Esophagus squamous epithelium (tissue), 5 donors: ENCODE results near the gene TRIM41. TPM values are rescaled to one million over a fixed set of nuclear protein-coding genes. Genes with fewer than 3 reads are reported as not detected.
"Not testable (repeated sequence)": the region's sequence is repeated elsewhere in the genome, so short reads cannot be mapped to it uniquely, and the experiment has no call there.

Source experiments
- DNase-seq: peaks from one replicate; lab custom pipeline; 2025; lab: John Stamatoyannopoulos, UW
- H3K27ac ChIP-seq, 4 donors: fragments of 200-600 bp; sonication (generic); one replicate each; pipeline ENCODE4 v1.5.1; 2016 to 2019; ENCODE audit warnings: mild to moderate bottlenecking in 1 of 4
- H3K27me3 ChIP-seq, 4 donors: fragments of 200-600 bp; sonication (generic); 1 replicate in 3 of 4; 2 replicates in 1 of 4; pipeline versions ENCODE4 v1.5.1 to v1.6.0; 2017 to 2021; ENCODE audit warnings: antibody characterized with exemption in 1 of 4
- H3K36me3 ChIP-seq, 3 donors: fragments of 200-600 bp; sonication (generic); one replicate each; pipeline ENCODE4 v1.5.1; 2016 to 2019
- H3K4me1 ChIP-seq, 3 donors: fragments of 200-600 bp; sonication (generic); one replicate each; pipeline ENCODE4 v1.5.1; 2017 to 2019
- H3K4me3 ChIP-seq, 4 donors: fragments of 200-600 bp; sonication (generic); 1 replicate in 3 of 4; 2 replicates in 1 of 4; pipeline ENCODE4 v1.5.1; 2016 to 2019; ENCODE audit warnings: mild to moderate bottlenecking in 2 of 4, moderate library complexity in 1 of 4
- H3K9me3 ChIP-seq, 3 donors: fragments of 200-600 bp; sonication (generic); one replicate each; pipeline ENCODE4 v1.5.1; 2016 to 2019
- POLR2A ChIP-seq, 4 donors: fragments of 450-650 bp; IDR thresholded peaks; one replicate each; pipeline ENCODE4 v1.6.1; 2017; ENCODE audit warnings: antibody characterized with exemption in 4 of 4, mild to moderate bottlenecking in 4 of 4, moderate library complexity in 3 of 4
- WGBS, 2 donors: methylation state at CpG; one replicate each; pipeline ENCODE4 v1.1.5; 2018; 5-methylcytosine and 5-hydroxymethylcytosine counted together
- intact Hi-C: fragments of 100-400 bp; cut with DNase I; formaldehyde crosslinking; loops from one replicate; pipeline ENCODE4 v1.15.0; 2022
- total RNA-seq, 4 donors: library from RNA; depleted of rRNA; stranded (reverse); fragments of >200 nt; gene quantifications; one replicate each; pipeline ENCODE4 v1.1.0, GENCODE V29; 2016
- TF ChIP-seq, protein P1 (sequence below), 6 experiments: fragments of 450-650 bp in 4 of 6; fragments of 200-600 bp in 2 of 6; sonication (generic) in 2 of 6; IDR thresholded peaks; one replicate each; pipeline ENCODE4 v1.5.1; 2016 to 2019; ENCODE audit warnings: antibody characterized with exemption in 6 of 6, mild to moderate bottlenecking in 4 of 6, moderate library complexity in 4 of 6
- donor health status: DM: yes; HTN: yes; CAD: no.

Gene TRIM41
- total RNA-seq, 4 donors from 2014 or later, result 12.0 to 22.1 (median 13.8) TPM

DNA sequence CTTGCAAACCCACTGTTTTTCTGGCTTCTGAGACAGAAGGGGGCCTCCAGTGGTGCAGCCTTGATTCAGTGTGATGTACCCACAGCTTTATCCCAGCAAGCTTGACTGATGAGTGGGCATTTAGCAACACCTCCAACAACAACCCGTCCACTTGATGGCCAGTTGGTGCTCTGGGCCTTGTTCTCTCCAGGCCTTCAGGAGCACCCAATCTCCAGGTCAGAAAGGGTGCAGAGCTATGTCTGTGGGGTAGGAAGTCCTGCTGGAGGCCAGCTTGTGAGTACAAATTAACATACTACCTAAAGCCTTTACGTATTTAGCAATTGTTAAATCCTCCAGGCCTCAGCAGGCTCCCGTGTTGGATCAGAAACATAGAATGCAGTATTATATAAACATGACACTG lies 48.0 kb downstream of the TRIM41 start:
- TF ChIP-seq POLR2A (IDR thresholded peaks at IDR 0.05), result no peak
- TF ChIP-seq, protein P1, sequence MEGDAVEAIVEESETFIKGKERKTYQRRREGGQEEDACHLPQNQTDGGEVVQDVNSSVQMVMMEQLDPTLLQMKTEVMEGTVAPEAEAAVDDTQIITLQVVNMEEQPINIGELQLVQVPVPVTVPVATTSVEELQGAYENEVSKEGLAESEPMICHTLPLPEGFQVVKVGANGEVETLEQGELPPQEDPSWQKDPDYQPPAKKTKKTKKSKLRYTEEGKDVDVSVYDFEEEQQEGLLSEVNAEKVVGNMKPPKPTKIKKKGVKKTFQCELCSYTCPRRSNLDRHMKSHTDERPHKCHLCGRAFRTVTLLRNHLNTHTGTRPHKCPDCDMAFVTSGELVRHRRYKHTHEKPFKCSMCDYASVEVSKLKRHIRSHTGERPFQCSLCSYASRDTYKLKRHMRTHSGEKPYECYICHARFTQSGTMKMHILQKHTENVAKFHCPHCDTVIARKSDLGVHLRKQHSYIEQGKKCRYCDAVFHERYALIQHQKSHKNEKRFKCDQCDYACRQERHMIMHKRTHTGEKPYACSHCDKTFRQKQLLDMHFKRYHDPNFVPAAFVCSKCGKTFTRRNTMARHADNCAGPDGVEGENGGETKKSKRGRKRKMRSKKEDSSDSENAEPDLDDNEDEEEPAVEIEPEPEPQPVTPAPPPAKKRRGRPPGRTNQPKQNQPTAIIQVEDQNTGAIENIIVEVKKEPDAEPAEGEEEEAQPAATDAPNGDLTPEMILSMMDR (IDR thresholded peaks at IDR 0.05), result no peak
- intact Hi-C loops, result no loop called here
- DNase-seq, result no peak
- no peak overlapping the region for H3K27ac ChIP-seq
- no peaks in the 10 kb centered on the region for H3K27me3 ChIP-seq
- H3K9me3 ChIP-seq, result no peaks in the 10 kb centered on the region
- no peaks in the 10 kb centered on the region for H3K4me1 ChIP-seq
- no peaks in the 10 kb centered on the region for H3K36me3 ChIP-seq
- 80 to 88% methylated on average over 3 of the region's 3 CpGs for WGBS, 2 donors
- H3K4me3 ChIP-seq, result no peak overlapping the region

DNA sequence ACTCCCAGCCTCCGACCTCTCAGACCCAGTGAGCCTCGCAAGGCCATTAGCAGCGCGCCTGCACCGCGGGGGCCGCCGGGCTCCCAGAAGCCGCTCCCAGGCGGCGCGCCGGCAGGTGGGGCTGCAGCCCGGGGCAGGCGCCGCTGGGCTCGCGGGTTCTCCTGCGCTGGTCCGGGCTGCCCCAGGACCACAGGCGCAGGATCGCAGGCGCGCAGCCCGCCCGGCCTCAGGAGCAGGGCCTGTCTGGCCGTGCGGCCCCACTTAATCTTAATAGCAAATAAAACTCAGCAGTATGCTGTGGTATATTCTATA lies 50.3 kb downstream of the TRIM41 start:
- TF ChIP-seq, protein P1 (IDR thresholded peaks at IDR 0.05), result peak in 1 of 6 experiments; percentile 32
- H3K36me3 ChIP-seq, H3K27ac ChIP-seq, H3K27me3 ChIP-seq, H3K9me3 ChIP-seq, DNase-seq, intact Hi-C loops, H3K4me3 ChIP-seq, H3K4me1 ChIP-seq: not testable (repeated sequence)
- 23 to 96% methylated on average over 4 to 8 of the region's 28 CpGs for WGBS, 2 donors

DNA sequence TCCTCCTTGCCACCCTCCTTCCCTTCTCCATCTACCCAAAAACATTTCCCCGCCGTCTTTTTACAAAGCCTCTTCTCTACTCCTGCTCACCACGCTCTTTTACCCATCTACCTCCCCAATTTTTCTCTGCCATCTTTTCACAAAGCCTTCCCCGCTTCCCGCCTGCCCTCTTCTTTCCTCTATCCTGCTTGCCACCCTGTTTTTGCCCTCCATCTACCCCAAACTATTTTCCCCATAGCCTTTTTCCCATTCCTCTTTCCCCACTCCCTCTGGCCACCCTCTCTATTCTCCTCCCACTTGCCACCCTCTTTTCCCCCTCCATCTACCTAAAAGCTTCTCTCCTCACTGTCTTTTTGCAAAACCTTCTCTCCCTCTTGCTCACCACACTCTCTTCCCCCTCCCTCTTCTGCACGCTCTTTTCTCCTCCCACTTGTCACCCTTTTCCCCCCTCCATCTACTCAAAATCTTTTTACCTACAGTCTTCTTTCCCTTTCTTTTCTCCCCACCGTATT lies 57.2 kb downstream of the TRIM41 start:
- Histone ChIP-seq H3K4me3 (no peak overlapping the region), H3K9me3 (no peaks in the 10 kb centered on the region), H3K27me3 (no peaks in the 10 kb centered on the region), H3K27ac (no peak overlapping the region), H3K36me3 (no peaks in the 10 kb centered on the region), H3K4me1 (no peaks in the 10 kb centered on the region)
- intact Hi-C loops, result no loop called here
- no peak for TF ChIP-seq POLR2A (IDR thresholded peaks at IDR 0.05)
- TF ChIP-seq, protein P1 (IDR thresholded peaks at IDR 0.05), result no peak
- WGBS, 2 donors, result 77 to 82% methylated on average over 7 of the region's 7 CpGs
- DNase-seq, result no peak

DNA sequence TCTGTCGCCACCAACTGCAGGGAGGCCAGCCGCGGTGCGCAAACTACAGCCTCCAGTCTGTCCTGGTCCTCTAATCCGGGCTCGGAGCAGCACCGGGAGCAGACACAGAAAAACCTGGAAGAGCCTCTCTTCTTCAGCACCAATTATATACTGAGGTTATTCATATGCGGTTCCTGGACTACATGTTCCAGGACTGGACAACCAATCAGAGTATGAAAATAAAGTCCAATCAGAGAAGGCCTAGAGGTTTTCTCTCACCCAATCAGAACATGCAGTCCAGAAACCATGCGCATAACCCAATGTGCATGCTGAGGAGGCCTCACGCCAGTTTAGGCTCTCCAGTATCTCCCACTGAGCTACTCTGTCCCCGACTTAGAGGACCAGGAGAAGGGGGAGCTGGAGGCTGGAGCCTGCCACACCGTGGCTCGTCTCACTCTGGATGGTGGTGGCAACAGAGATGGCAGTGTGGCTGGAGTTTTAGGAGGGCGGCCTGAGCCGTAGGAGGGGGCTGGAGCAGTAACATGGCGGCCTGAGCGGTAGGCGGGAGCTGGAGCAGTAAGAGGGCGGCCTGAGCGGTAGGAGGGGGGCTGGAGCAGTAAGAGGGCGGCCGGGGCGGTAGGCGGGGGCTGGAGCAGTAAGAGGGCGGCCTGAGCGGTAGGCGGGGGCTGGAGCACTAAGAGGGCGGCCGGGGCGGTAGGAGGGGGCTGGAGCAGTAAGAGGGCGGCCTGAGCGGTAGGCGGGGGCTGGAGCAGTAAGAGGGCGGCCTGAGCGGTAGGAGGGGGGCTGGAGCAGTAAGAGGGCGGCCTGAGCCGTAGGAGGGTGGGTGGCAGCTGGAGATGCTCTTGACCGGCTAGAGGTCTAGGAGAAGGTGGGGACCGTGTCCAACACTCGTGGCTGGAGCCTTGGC lies 58.2 kb downstream of the TRIM41 start:
- 89 to 93% methylated on average over 22 to 26 of the region's 40 CpGs for WGBS, 2 donors
- intact Hi-C loops, result no loop called here
- H3K27me3 ChIP-seq, result no peaks in the 10 kb centered on the region
- H3K27ac ChIP-seq, result no peak overlapping the region
- no peak for DNase-seq
- no peaks in the 10 kb centered on the region for H3K4me1 ChIP-seq
- no peak for TF ChIP-seq POLR2A (IDR thresholded peaks at IDR 0.05)
- TF ChIP-seq, protein P1 (IDR thresholded peaks at IDR 0.05), result no peak
- no peak overlapping the region for H3K4me3 ChIP-seq
- no peaks in the 10 kb centered on the region for H3K9me3 ChIP-seq
- no peaks in the 10 kb centered on the region for H3K36me3 ChIP-seq

DNA sequence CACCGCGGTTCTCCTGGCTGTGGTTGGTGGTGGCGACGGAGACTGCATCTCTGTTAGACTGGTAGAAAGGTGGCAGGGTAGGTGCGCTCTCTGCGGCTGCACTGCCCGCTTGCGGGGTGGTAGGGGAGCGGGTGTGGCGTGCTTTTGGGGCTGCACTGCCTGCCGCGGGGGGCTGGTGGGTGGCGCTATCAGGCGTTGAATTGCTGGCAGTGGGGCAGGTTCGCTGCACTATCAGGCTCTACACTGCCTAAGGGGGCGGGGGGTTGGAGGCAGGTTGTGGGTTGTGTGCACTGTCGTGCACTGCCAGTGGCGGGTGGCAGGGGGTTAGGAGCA lies 58.9 kb downstream of the TRIM41 start:
- WGBS, 2 donors, result 90 to 95% methylated on average over 2 to 8 of the region's 18 CpGs
- Histone ChIP-seq H3K4me1 (no peaks in the 10 kb centered on the region), H3K36me3 (no peaks in the 10 kb centered on the region), H3K27ac (no peak overlapping the region), H3K9me3 (no peaks in the 10 kb centered on the region), H3K27me3 (no peaks in the 10 kb centered on the region), H3K4me3 (no peak overlapping the region)
- no peak for TF ChIP-seq POLR2A (IDR thresholded peaks at IDR 0.05)
- TF ChIP-seq, protein P1 (IDR thresholded peaks at IDR 0.05), result no peak
- intact Hi-C loops, result no loop called here
- DNase-seq, result no peak

DNA sequence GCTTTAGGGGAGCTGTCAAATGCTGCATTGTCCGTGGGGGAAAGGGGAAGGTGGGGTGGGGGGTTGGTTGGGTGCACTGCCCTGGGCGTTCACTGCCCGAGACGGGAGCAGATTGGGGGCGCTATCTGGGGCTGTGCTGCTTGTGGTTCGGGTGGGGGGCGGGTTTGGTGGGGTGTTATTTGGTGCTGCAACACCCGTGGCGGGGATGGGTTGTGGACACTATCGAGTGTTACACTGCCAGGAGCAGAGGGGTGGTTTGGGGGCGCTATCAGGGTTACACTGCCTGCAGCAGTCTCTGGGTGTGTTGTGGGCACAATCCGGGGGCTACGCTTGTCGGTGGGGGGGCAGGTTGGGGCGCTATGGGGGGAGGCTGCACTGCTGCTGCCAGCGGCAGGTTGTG lies 59.3 kb downstream of the TRIM41 start:
- not testable (repeated sequence) for H3K9me3 ChIP-seq

More for the DNA sequence above, 59.3 kb downstream of the TRIM41 start:
- DNase-seq, H3K27ac ChIP-seq, H3K36me3 ChIP-seq, H3K4me1 ChIP-seq, H3K27me3 ChIP-seq, intact Hi-C loops, H3K4me3 ChIP-seq: not testable (repeated sequence)
- no CpG with 5 or more reads among the region's 16 CpGs for WGBS, 2 donors
